ENCODE measurements around the gene TBX18. TPM values are rescaled to one million over a fixed set of nuclear protein-coding genes. Genes with fewer than 3 reads are reported as not detected.

Gene TBX18
- polyA plus RNA-seq, 1 experiment, result 34.5 TPM

GRCh38 chr6:84740385-84740784 lies 24.0 kb downstream of the TBX18 start:
- no peaks in the 10 kb centered on the region for H3K27me3 ChIP-seq (ENCODE audit: control insufficient read depth, insufficient read depth, low read length)
- peaks cover 18% of the 10 kb centered on the region for H3K36me3 ChIP-seq (ENCODE audit: control insufficient read depth, insufficient read depth, low read length)
- CTCF ChIA-PET, result interaction anchor here (0.7 to 1.2 kb wide), 2 partner anchors 15 to 651 kb away, joined by 3 read pairs; no protein-coding TSS in a partner anchor
- TF ChIP-seq CTCF (IDR thresholded peaks at IDR 0.05; ENCODE audit: insufficient read depth, low read depth, low read length), result no peak
- POLR2A ChIA-PET, result interaction anchor here (0.6 kb wide), 1 partner anchor 214 kb away, joined by 3 read pairs; no protein-coding TSS in a partner anchor
- DNase-seq (ENCODE audit: low read depth), result no peak
- no peak overlapping the region for H3K4me3 ChIP-seq (ENCODE audit: low read depth, low read length)

- Histone ChIP-seq H3K36me3 (ENCODE audit: control insufficient read depth, insufficient read depth, low read length) (peaks cover 18% of the 10 kb centered on the region), H3K27me3 (ENCODE audit: control insufficient read depth, insufficient read depth, low read length) (no peaks in the 10 kb centered on the region), H3K4me3 (ENCODE audit: low read depth, low read length) (no peak overlapping the region)
- ChIA-PET POLR2A (interaction anchor here (0.6 kb wide), 1 partner anchor 215 kb away, joined by 3 read pairs; no protein-coding TSS in a partner anchor), CTCF (interaction anchor here (0.7 kb wide), 1 partner anchor 104 kb away, joined by 3 read pairs; no protein-coding TSS in a partner anchor)
- no peak for TF ChIP-seq CTCF (IDR thresholded peaks at IDR 0.05; ENCODE audit: insufficient read depth, low read depth, low read length)
- no peak for DNase-seq (ENCODE audit: low read depth)
Observed at GRCh38 chr6:84739866-84740208, 24.6 kb downstream of the TBX18 start.

- ChIA-PET POLR2A (no interaction called here), CTCF (interaction anchor here (0.7 kb wide), 1 partner anchor 103 kb away, joined by 3 read pairs; no protein-coding TSS in a partner anchor)
Observed at GRCh38 chr6:84738996-84739865, 25.2 kb downstream of the TBX18 start.

GRCh38 chr6:84733889-84734288 lies 30.5 kb downstream of the TBX18 start:
- DNase-seq (ENCODE audit: low read depth), result no peak
- Histone ChIP-seq H3K27me3 (ENCODE audit: control insufficient read depth, insufficient read depth, low read length) (no peaks in the 10 kb centered on the region), H3K36me3 (ENCODE audit: control insufficient read depth, insufficient read depth, low read length) (peaks cover 16% of the 10 kb centered on the region), H3K4me3 (ENCODE audit: low read depth, low read length) (no peak overlapping the region)
- ChIA-PET CTCF (interaction anchor here (1.4 kb wide), 1 partner anchor 10 kb away, joined by 4 read pairs; no protein-coding TSS in a partner anchor), POLR2A (no interaction called here)
- TF ChIP-seq CTCF (IDR thresholded peaks at IDR 0.05; ENCODE audit: insufficient read depth, low read depth, low read length), result no peak

More at GRCh38 chr6:84738996-84739865, 25.2 kb downstream of the TBX18 start:
- Histone ChIP-seq H3K36me3 (ENCODE audit: control insufficient read depth, insufficient read depth, low read length) (peaks cover 18% of the 10 kb centered on the region), H3K27me3 (ENCODE audit: control insufficient read depth, insufficient read depth, low read length) (no peaks in the 10 kb centered on the region), H3K4me3 (ENCODE audit: low read depth, low read length) (no peak overlapping the region)
- DNase-seq (ENCODE audit: low read depth), result no peak
- TF ChIP-seq CTCF (IDR thresholded peaks at IDR 0.05; ENCODE audit: insufficient read depth, low read depth, low read length), result no peak

- Histone ChIP-seq H3K4me3 (ENCODE audit: low read depth, low read length) (no peak overlapping the region), H3K36me3 (ENCODE audit: control insufficient read depth, insufficient read depth, low read length) (peaks cover 5% of the 10 kb centered on the region), H3K27me3 (ENCODE audit: control insufficient read depth, insufficient read depth, low read length) (no peaks in the 10 kb centered on the region)
- CTCF ChIA-PET, result no interaction called here
- DNase-seq (ENCODE audit: low read depth), result no peak
- TF ChIP-seq CTCF (IDR thresholded peaks at IDR 0.05; ENCODE audit: insufficient read depth, low read depth, low read length), result no peak
- POLR2A ChIA-PET, result interaction anchor here (0.7 kb wide), 1 partner anchor 25 kb away, joined by 3 read pairs; no protein-coding TSS in a partner anchor
Observed at GRCh38 chr6:84731901-84732300, 32.5 kb downstream of the TBX18 start.

Data from BJ (cell line).